Neural progenitor cell (in vitro differentiated cells): ENCODE measurements around the gene DRAP1. TPM values are rescaled to one million over a fixed set of nuclear protein-coding genes. Genes with fewer than 3 reads are reported as not detected.

Experiments used
- DNase-seq: peaks from one replicate; pipeline ENCODE4 v3.0.0-alpha.2; 2016; ENCODE audit warnings: low spot score
- H2AFZ ChIP-seq: fragments of 200-600 bp; sonication (generic); replicated peaks from 2 replicates; pipeline ENCODE4 v1.6.1; 2016; ENCODE audit warnings: antibody characterized with exemption
- H3F3A ChIP-seq: fragments of 200-600 bp; sonication (generic); 2 replicates; pipeline ENCODE4 v1.6.1; 2016; ENCODE audit warnings: antibody characterized with exemption, low read depth
- H3K27ac ChIP-seq: fragments of 200-600 bp; sonication (generic); 2 replicates; pipeline ENCODE4 v1.5.1; 2016; ENCODE audit warnings: mild to moderate bottlenecking
- H3K27me3 ChIP-seq: fragments of 200-600 bp; sonication (generic); 2 replicates; pipeline ENCODE4 v1.6.1; 2016; ENCODE audit warnings: mild to moderate bottlenecking, moderate library complexity
- H3K36me3 ChIP-seq: fragments of 200-600 bp; sonication (generic); 2 replicates; pipeline ENCODE4 v1.5.1; 2016
- H3K4me1 ChIP-seq: fragments of 200-600 bp; sonication (generic); 2 replicates; pipeline ENCODE4 v1.6.1; 2016; ENCODE audit warnings: mixed run types
- H3K4me2 ChIP-seq: fragments of 200-600 bp; sonication (generic); 2 replicates; pipeline ENCODE4 v1.6.1; 2016
- H3K4me3 ChIP-seq: fragments of 200-600 bp; sonication (generic); 2 replicates; pipeline ENCODE4 v1.5.1; 2016
- H3K79me2 ChIP-seq: fragments of 200-600 bp; sonication (generic); 2 replicates; pipeline ENCODE4 v1.6.1; 2016; ENCODE audit warnings: low read depth
- H3K9ac ChIP-seq: fragments of 200-600 bp; sonication (generic); 2 replicates; pipeline ENCODE4 v1.6.1; 2016
- H3K9me3 ChIP-seq: fragments of 200-600 bp; sonication (generic); 2 replicates; pipeline ENCODE4 v1.5.1; 2016; ENCODE audit warnings: low read depth
- H4K20me1 ChIP-seq: fragments of 200-600 bp; sonication (generic); 2 replicates; pipeline ENCODE4 v1.6.1; 2016; ENCODE audit warnings: low read depth
- H3K27ac Mint-ChIP-seq: 3 replicates; pipeline ENCODE4 v1.8.0; 2021; ENCODE audit warnings: mixed read lengths
- H3K27me3 Mint-ChIP-seq: 2 replicates; pipeline ENCODE4 v1.8.0; 2022; ENCODE audit warnings: low read depth, mild to moderate bottlenecking, inconsistent platforms, moderate library complexity, mixed read lengths; ENCODE audit not compliant: insufficient read depth
- H3K36me3 Mint-ChIP-seq: 3 replicates; pipeline ENCODE4 v1.8.0; 2021; ENCODE audit warnings: mixed read lengths
- H3K4me1 Mint-ChIP-seq: 3 replicates; pipeline ENCODE4 v1.8.0; 2021; ENCODE audit warnings: mixed read lengths
- H3K4me3 Mint-ChIP-seq: 3 replicates; pipeline ENCODE4 v1.8.0; 2021; ENCODE audit warnings: mild to moderate bottlenecking, moderate library complexity, mixed read lengths
- H3K9me3 Mint-ChIP-seq: 3 replicates; pipeline ENCODE4 v1.8.0; 2020; ENCODE audit warnings: mixed read lengths
- EZH2 ChIP-seq: fragments of 200-600 bp; sonication (generic); IDR thresholded peaks from 2 replicates; pipeline ENCODE4 v1.6.1; 2017; ENCODE audit warnings: antibody characterized with exemption, mild to moderate bottlenecking, moderate library complexity
- EZH2phosphoT487 ChIP-seq: fragments of 200-600 bp; sonication (generic); IDR thresholded peaks from 2 replicates; pipeline ENCODE4 v1.6.1; 2017; ENCODE audit warnings: antibody characterized with exemption
- total RNA-seq: library from RNA; depleted of rRNA; stranded (reverse); fragments of >200 nt; gene quantifications from 2 replicates; pipeline ENCODE4 v1.2.3, GENCODE V29; 2015; ENCODE audit warnings: low replicate concordance
- TF ChIP-seq, protein P1 (sequence below): fragments of 200-600 bp; sonication (generic); IDR thresholded peaks from 2 replicates; pipeline ENCODE4 v1.5.1; 2017; ENCODE audit warnings: antibody characterized with exemption, mild to moderate bottlenecking

The DRAP1 gene
- total RNA-seq, 1 donor from 2014 or later = 51.0 TPM

DNA sequence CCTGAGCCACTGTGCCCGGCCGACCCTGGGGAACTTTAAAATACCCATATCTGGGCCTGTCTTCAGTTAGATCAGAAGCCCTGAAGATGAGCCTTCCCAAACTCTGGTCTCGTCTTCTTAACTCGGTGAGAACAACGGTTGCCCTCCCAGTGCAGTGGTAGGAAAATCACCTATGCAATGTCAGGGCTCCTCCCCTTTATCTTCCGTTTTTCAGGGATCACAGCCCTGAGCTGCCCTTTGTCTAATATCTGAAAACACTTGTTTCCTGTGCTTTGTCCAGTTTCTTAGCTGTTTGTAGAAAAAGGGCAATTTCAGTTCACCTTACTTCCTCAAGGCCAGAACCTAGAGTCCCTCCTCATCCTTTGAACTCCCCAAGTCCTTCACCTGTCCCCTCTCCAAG, 9.4 kb downstream of the DRAP1 start:
- peak overlapping the region; percentile 19 for H3K27ac Mint-ChIP-seq

DNA sequence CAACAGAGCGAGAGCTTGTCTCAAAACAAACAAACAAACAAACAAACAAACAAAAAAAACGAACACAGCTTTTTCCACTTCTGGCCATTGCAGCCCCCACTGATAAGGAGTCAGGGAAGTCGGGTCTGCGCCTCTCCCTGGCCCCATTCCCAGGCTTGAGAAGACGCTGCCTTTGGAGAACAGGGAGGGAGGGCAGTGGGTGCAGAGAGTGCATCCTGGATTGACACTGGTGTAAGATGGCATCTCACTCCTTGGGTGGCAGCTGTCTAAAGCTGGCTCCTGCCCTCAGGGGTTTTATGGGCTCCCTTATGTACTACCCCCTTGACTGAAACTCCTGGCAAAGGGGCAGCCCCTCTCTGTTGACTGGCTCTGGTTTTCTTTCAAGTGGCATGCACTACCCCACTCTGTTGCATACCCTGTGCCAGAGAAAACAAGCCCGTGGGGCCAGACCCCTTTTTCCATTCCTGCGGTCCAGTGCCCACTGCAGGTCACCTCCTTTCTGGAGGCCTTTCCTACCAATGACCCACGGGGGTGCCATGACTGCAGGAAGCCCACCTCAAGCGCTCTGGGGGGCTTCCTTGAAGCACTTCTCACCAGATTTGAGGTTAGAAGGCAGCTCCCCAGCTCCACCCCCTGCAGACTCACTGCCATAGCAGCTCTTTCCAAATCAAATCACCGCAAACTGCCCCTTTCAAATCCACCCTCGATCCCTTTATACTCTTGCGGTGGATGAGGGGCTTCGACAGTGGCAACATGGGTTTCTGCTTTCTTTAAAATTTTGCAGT, 12.7 kb downstream of the DRAP1 start:
- H3K27me3 Mint-ChIP-seq = peaks cover 9% of the 10 kb centered on the region
- Histone ChIP-seq H4K20me1 (no peaks in the 10 kb centered on the region), H3K9ac (no peak overlapping the region), H3K4me2 (no peak overlapping the region), H3K4me1 (no peaks in the 10 kb centered on the region), H3K36me3 (no peaks in the 10 kb centered on the region), H3K27ac (no peak overlapping the region), H2AFZ (peak overlapping the region; percentile 74), H3K9me3 (no peaks in the 10 kb centered on the region), H3K79me2 (no peaks in the 10 kb centered on the region), H3F3A (no peaks in the 10 kb centered on the region), H3K27me3 (no peaks in the 10 kb centered on the region), H3K4me3 (no peak overlapping the region)
- H3K4me1 Mint-ChIP-seq = peaks cover 16% of the 10 kb centered on the region
- peak overlapping the region; percentile 41 for H3K4me3 Mint-ChIP-seq
- H3K9me3 Mint-ChIP-seq = no peaks in the 10 kb centered on the region
- H3K27ac Mint-ChIP-seq = no peak overlapping the region
- H3K36me3 Mint-ChIP-seq = no peaks in the 10 kb centered on the region
- TF ChIP-seq, protein P1, sequence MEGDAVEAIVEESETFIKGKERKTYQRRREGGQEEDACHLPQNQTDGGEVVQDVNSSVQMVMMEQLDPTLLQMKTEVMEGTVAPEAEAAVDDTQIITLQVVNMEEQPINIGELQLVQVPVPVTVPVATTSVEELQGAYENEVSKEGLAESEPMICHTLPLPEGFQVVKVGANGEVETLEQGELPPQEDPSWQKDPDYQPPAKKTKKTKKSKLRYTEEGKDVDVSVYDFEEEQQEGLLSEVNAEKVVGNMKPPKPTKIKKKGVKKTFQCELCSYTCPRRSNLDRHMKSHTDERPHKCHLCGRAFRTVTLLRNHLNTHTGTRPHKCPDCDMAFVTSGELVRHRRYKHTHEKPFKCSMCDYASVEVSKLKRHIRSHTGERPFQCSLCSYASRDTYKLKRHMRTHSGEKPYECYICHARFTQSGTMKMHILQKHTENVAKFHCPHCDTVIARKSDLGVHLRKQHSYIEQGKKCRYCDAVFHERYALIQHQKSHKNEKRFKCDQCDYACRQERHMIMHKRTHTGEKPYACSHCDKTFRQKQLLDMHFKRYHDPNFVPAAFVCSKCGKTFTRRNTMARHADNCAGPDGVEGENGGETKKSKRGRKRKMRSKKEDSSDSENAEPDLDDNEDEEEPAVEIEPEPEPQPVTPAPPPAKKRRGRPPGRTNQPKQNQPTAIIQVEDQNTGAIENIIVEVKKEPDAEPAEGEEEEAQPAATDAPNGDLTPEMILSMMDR = no peak
- TF ChIP-seq EZH2phosphoT487 = no peak
- no peak for TF ChIP-seq EZH2
- DNase-seq = peak; percentile 35

More for the DNA sequence above, 9.4 kb downstream of the DRAP1 start:
- no peaks in the 10 kb centered on the region for H4K20me1 ChIP-seq
- no peaks in the 10 kb centered on the region for H3K9me3 ChIP-seq
- H2AFZ ChIP-seq = no peak overlapping the region
- no peak for TF ChIP-seq EZH2
- H3F3A ChIP-seq = no peaks in the 10 kb centered on the region
- no peaks in the 10 kb centered on the region for H3K9me3 Mint-ChIP-seq
- H3K4me1 Mint-ChIP-seq = peaks cover 16% of the 10 kb centered on the region
- no peak overlapping the region for H3K4me2 ChIP-seq
- peaks cover 9% of the 10 kb centered on the region for H3K27me3 Mint-ChIP-seq
- no peaks in the 10 kb centered on the region for H3K36me3 ChIP-seq
- H3K27me3 ChIP-seq = no peaks in the 10 kb centered on the region
- H3K9ac ChIP-seq = no peak overlapping the region
- H3K4me3 Mint-ChIP-seq = no peak overlapping the region
- H3K79me2 ChIP-seq = no peaks in the 10 kb centered on the region
- H3K4me1 ChIP-seq = no peaks in the 10 kb centered on the region
- no peak for DNase-seq
- no peak overlapping the region for H3K27ac ChIP-seq
- no peak overlapping the region for H3K4me3 ChIP-seq
- H3K36me3 Mint-ChIP-seq = no peaks in the 10 kb centered on the region

DNA sequence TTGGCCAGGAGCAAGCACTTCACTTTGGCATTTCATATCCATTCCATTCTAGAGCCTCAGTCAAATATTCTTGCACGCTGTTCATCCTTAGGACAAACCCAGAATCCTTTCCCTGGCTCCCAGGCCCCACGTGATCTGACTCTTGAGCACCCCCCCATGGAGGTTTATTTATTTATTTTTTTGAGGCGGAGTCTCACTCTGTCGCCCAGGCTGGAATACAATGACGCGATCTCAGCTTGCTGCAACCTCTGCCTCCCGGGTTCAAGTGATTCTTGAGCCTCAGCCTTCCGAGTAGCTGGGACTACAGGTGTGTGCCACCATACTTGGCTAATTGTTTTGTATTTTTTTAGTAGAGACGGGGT, 13.3 kb downstream of the DRAP1 start:
- no peak for TF ChIP-seq EZH2
- TF ChIP-seq, protein P1 = peak; percentile 41
- Mint-ChIP-seq H3K27me3 (peaks cover 9% of the 10 kb centered on the region), H3K9me3 (no peaks in the 10 kb centered on the region), H3K4me1 (peaks cover 20% of the 10 kb centered on the region), H3K4me3 (no peak overlapping the region), H3K27ac (no peak overlapping the region), H3K36me3 (no peaks in the 10 kb centered on the region)
- H3K4me1 ChIP-seq = no peaks in the 10 kb centered on the region
- H3K4me3 ChIP-seq = no peak overlapping the region
- peak overlapping the region; percentile 74 for H2AFZ ChIP-seq
- H3K9ac ChIP-seq = no peak overlapping the region
- peak; percentile 57 for DNase-seq
- no peak overlapping the region for H3K4me2 ChIP-seq
- H3K9me3 ChIP-seq = no peaks in the 10 kb centered on the region
- H3F3A ChIP-seq = peaks cover 4% of the 10 kb centered on the region
- H3K27ac ChIP-seq = no peak overlapping the region
- no peaks in the 10 kb centered on the region for H3K36me3 ChIP-seq
- H4K20me1 ChIP-seq = no peaks in the 10 kb centered on the region
- no peaks in the 10 kb centered on the region for H3K27me3 ChIP-seq
- no peaks in the 10 kb centered on the region for H3K79me2 ChIP-seq

DNA sequence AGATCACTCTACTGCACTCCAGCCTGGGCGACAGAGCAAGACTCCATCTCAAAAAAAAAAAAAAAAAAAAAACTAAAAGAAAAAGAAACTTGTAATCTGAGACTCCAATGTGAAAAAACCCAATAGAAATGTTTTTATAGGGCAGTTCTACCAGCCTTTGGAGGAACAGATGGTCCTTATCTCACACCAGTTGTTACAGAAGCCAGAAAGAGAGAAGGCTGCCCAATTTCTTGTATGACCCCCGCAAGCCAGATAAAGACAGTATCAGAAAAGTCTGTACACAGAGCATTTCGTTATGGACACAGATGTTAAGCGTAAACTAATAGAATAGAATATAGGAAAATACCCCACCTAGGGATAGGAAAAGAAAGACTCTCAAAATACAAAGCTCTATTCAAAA, 14.8 kb downstream of the DRAP1 start:
- Mint-ChIP-seq H3K9me3 (no peaks in the 10 kb centered on the region), H3K36me3 (no peaks in the 10 kb centered on the region), H3K4me1 (peaks cover 33% of the 10 kb centered on the region), H3K27me3 (peaks cover 10% of the 10 kb centered on the region), H3K4me3 (no peak overlapping the region), H3K27ac (no peak overlapping the region)
- Histone ChIP-seq H3K27me3 (no peaks in the 10 kb centered on the region), H4K20me1 (no peaks in the 10 kb centered on the region), H3K36me3 (no peaks in the 10 kb centered on the region), H3F3A (peaks cover 10% of the 10 kb centered on the region), H3K9me3 (no peaks in the 10 kb centered on the region), H3K4me1 (no peaks in the 10 kb centered on the region), H3K4me3 (no peak overlapping the region), H2AFZ (no peak overlapping the region), H3K9ac (no peak overlapping the region), H3K79me2 (no peaks in the 10 kb centered on the region), H3K27ac (no peak overlapping the region), H3K4me2 (no peak overlapping the region)
- no peak for DNase-seq
- TF ChIP-seq EZH2phosphoT487 = no peak
- TF ChIP-seq, protein P1 = no peak
- no peak for TF ChIP-seq EZH2
